K562 (cell line): ENCODE data around the gene MRPL28. TPM values are rescaled to one million over a fixed set of nuclear protein-coding genes. Genes with fewer than 3 reads are reported as not detected.

Experiments
- ATAC-seq: fragments of 200-7000 bp; cut with Tn5 transposase; 3 replicates; pipeline ENCODE4 v1.9.1; 2020; ENCODE audit warnings: moderate library complexity
- BruUV-seq: library from RNA; stranded (reverse); fragments of 400-500 nt; replicated peaks from 2 replicates; lab custom pipeline; 2021; lab: Mats Ljungman, UMichigan
- CTCF ChIA-PET: fragments of 300-600 bp; formaldehyde crosslinking; extraction: SDS; loops from one replicate; lab custom pipeline; 2021; ENCODE audit warnings: low intra/inter-chr PET ratio; lab: Yijun Ruan, JAX
- POLR2A ChIA-PET: fragments of 300-600, 350-650 bp; sonication (Branson Sonifier 250); formaldehyde crosslinking; extraction: SDS; loops from one replicate; lab custom pipeline; 2021; ENCODE audit warnings: antibody characterized with exemption, inconsistent platforms; lab: Yijun Ruan, JAX
- DNase-seq, 4 experiments: peaks; one replicate each; pipeline versions ENCODE4 v3.0.0 to v3.0.0-alpha.2; 2011 to 2018; ENCODE audit warnings: low spot score in 3 of 4, mixed read lengths in 3 of 4; ENCODE audit errors: extremely low read depth in 1 of 4
- FAIRE-seq: peaks from 2 replicates; lab custom pipeline; 2011; peaks lifted over from hg19 to GRCh38; lab: Jason Lieb, UNC
- H2AFZ ChIP-seq: 2 replicates; pipeline ENCODE4 v1.6.0; 2011; ENCODE audit warnings: low read depth, low read length, control low read depth, inconsistent platforms
- H3K27ac ChIP-seq: fragments of 200-600 bp; 3 replicates; pipeline ENCODE4 v1.8.0; 2011; ENCODE audit warnings: low read depth, mild to moderate bottlenecking, control low read depth, inconsistent platforms, low read length, moderate library complexity, mixed read lengths; ENCODE audit errors: extremely low read depth
- H3K27me3 ChIP-seq, 2 experiments: fragments of 300-600 bp in 1 of 2; 2 replicates in 1 of 2; 3 replicates in 1 of 2; pipeline versions ENCODE4 v1.6.0 to v1.8.0; 2011; ENCODE audit warnings: inconsistent platforms in 2 of 2, low read length in 2 of 2, mild to moderate bottlenecking in 1 of 2, mixed read lengths in 1 of 2, moderate library complexity in 1 of 2; ENCODE audit not compliant: control insufficient read depth in 2 of 2, insufficient read depth in 2 of 2
- H3K36me3 ChIP-seq: fragments of 300-600 bp; 3 replicates; pipeline ENCODE4 v1.8.0; 2011; ENCODE audit warnings: mild to moderate bottlenecking, low read length, inconsistent platforms; ENCODE audit not compliant: control insufficient read depth, insufficient read depth
- H3K4me1 ChIP-seq, 2 experiments: fragments of 200-600 bp in 1 of 2; replicated peaks in 1 of 2; 2 replicates in 1 of 2; 3 replicates in 1 of 2; pipeline versions ENCODE4 v1.5.1 to v1.8.0; 2011; ENCODE audit warnings: inconsistent platforms in 2 of 2, low read length in 2 of 2, mild to moderate bottlenecking in 1 of 2, mixed read lengths in 1 of 2, moderate library complexity in 1 of 2; ENCODE audit not compliant: control insufficient read depth in 2 of 2, insufficient read depth in 2 of 2
- H3K4me2 ChIP-seq: 2 replicates; pipeline ENCODE4 v1.6.1; 2011; ENCODE audit warnings: low read length, control low read depth, inconsistent platforms, mixed read lengths; ENCODE audit not compliant: insufficient read depth
- H3K4me3 ChIP-seq: fragments of 200-600 bp; sonication (generic), shearing (Covaris generic); 2 replicates; pipeline ENCODE4 v1.5.1; 2016; ENCODE audit warnings: control low read depth, inconsistent platforms
- H3K79me2 ChIP-seq: fragments of 200-600 bp; 3 replicates; pipeline ENCODE4 v1.8.0; 2011; ENCODE audit warnings: low read length, inconsistent platforms; ENCODE audit not compliant: control insufficient read depth, insufficient read depth
- H3K9ac ChIP-seq, 2 experiments: 2 replicates each; pipeline versions ENCODE4 v1.6.0 to v1.6.1; 2011; ENCODE audit warnings: low read depth in 2 of 2, low read length in 2 of 2, control low read depth in 1 of 2, inconsistent platforms in 1 of 2, mild to moderate bottlenecking in 1 of 2, mixed read lengths in 1 of 2; ENCODE audit not compliant: insufficient read depth in 1 of 2
- H3K9me1 ChIP-seq: one replicate; pipeline ENCODE4 v1.6.0; 2011; ENCODE audit warnings: inconsistent platforms, mild to moderate bottlenecking, low read length, moderate library complexity; ENCODE audit not compliant: control insufficient read depth, insufficient read depth
- H3K9me3 ChIP-seq: replicated peaks from 2 replicates; pipeline ENCODE4 v1.5.1; 2011; ENCODE audit warnings: low read depth, low read length, inconsistent platforms; ENCODE audit not compliant: control insufficient read depth, insufficient read depth
- H4K20me1 ChIP-seq: replicated peaks from 2 replicates; pipeline ENCODE4 v1.6.1; 2011; ENCODE audit warnings: low read length, inconsistent platforms, mixed read lengths; ENCODE audit not compliant: control insufficient read depth, insufficient read depth
- FOS ChIP-seq: IDR thresholded peaks from 3 replicates; pipeline ENCODE4 v1.6.1; 2011; ENCODE audit not compliant: insufficient read length; ENCODE audit errors: extremely low read depth
- GATAD2B ChIP-seq: fragments of 450-650 bp; IDR thresholded peaks from 2 replicates; pipeline ENCODE4 v1.6.1; 2017; ENCODE audit warnings: mild to moderate bottlenecking, borderline replicate concordance
- KDM1A ChIP-seq, 2 experiments: fragments of 450-650 bp; IDR thresholded peaks; 2 replicates each; pipeline ENCODE4 v1.6.1; 2016; ENCODE audit warnings: mild to moderate bottlenecking in 2 of 2
- SMAD3 ChIP-seq: fragments of 450-650 bp; formaldehyde crosslinking; conservative IDR thresholded peaks from 2 replicates; pipeline ENCODE4 v1.4.0; 2020; ENCODE audit warnings: mild to moderate bottlenecking
- TARDBP ChIP-seq: fragments of 450-650 bp; IDR thresholded peaks from 2 replicates; pipeline ENCODE4 v1.6.1; 2016
- THRA ChIP-seq: fragments of 450-650 bp; IDR thresholded peaks from 2 replicates; pipeline ENCODE4 v1.6.1; 2017; ENCODE audit warnings: mild to moderate bottlenecking, moderate library complexity
- USF1 ChIP-seq: sonication (generic); formaldehyde crosslinking; IDR thresholded peaks from 2 replicates; pipeline ENCODE4 v1.9.0; 2022; ENCODE audit warnings: mild to moderate bottlenecking, missing genetic modification reagents
- ZKSCAN8 ChIP-seq: fragments of 200-800 bp; sonication (Bioruptor generic); IDR thresholded peaks from 2 replicates; pipeline ENCODE4 v1.6.1; 2016; ENCODE audit warnings: missing genetic modification characterization, missing compliant biosample characterization
- ZNF407 ChIP-seq: fragments of 450-650 bp; IDR thresholded peaks from 2 replicates; pipeline ENCODE4 v1.6.1; 2016; ENCODE audit warnings: low read depth
- ZNF445 ChIP-seq: fragments of 250-450 bp; sonication (Bioruptor Pico); IDR thresholded peaks from 2 replicates; pipeline ENCODE4 v1.4.0; 2020; ENCODE audit warnings: low read depth, mild to moderate bottlenecking, moderate library complexity
- ZNF561 ChIP-seq: fragments of 450-650 bp; formaldehyde crosslinking; conservative IDR thresholded peaks from 2 replicates; pipeline ENCODE4 v1.4.0; 2020; ENCODE audit warnings: mild to moderate bottlenecking, moderate library complexity
- WGBS: fragments of 100-300 bp; shearing (Covaris generic); methylation state at CpG from one replicate; pipeline ENCODE4 v1.1.6; 2016; ENCODE audit warnings: low coverage, mixed read lengths; ENCODE audit not compliant: insufficient coverage; ENCODE audit errors: missing lambda C conversion rate; 5-methylcytosine and 5-hydroxymethylcytosine counted together
- in situ Hi-C: fragments of 300-500 bp; cut with MboI; formaldehyde crosslinking; loops from 4 replicates; pipeline ENCODE4 v1.15.0; 2018; ENCODE audit warnings: inconsistent platforms, mixed read lengths
- intact Hi-C: fragments of 100-400 bp; cut with micrococcal nuclease; formaldehyde crosslinking; loops from 2 replicates; pipeline ENCODE4 v1.14.2; 2022
- polyA plus RNA-seq, 8 experiments: library from polyadenylated mRNA; depleted of rRNA in 4 of 8; stranded (reverse) in 5 of 8; unstranded in 3 of 8; fragments of >200 nt; fragmentation: Nextera tagmentation in 2 of 8; fragmentation: Illumina TruSeq in 1 of 8; extraction: Ambion mirVana in 2 of 8; extraction: Trizol in 1 of 8; gene quantifications; 2 replicates each; pipeline versions ENCODE4 v1.2.1 to v1.2.3, GENCODE V29; 2011 to 2014; ENCODE audit warnings: inconsistent platforms in 1 of 8, missing spikeins in 1 of 8
- total RNA-seq, 7 experiments: library from RNA; depleted of rRNA in 6 of 7; stranded (reverse); fragments of >200 nt in 6 of 7; fragmentation: Illumina TruSeq in 2 of 7; extraction: Trizol in 2 of 7; gene quantifications; 2 replicates each; pipeline versions ENCODE4 v1.2.1 to v1.2.3, GENCODE V29; 2011 to 2021; ENCODE audit warnings: low replicate concordance in 1 of 7

MRPL28 gene
- total and polyA plus RNA-seq, 9 of the 15 experiments (the other 6 are each of a cell fraction or from before 2014, with no cell fraction given), result 2.5 to 323 (median 175) TPM

DNA sequence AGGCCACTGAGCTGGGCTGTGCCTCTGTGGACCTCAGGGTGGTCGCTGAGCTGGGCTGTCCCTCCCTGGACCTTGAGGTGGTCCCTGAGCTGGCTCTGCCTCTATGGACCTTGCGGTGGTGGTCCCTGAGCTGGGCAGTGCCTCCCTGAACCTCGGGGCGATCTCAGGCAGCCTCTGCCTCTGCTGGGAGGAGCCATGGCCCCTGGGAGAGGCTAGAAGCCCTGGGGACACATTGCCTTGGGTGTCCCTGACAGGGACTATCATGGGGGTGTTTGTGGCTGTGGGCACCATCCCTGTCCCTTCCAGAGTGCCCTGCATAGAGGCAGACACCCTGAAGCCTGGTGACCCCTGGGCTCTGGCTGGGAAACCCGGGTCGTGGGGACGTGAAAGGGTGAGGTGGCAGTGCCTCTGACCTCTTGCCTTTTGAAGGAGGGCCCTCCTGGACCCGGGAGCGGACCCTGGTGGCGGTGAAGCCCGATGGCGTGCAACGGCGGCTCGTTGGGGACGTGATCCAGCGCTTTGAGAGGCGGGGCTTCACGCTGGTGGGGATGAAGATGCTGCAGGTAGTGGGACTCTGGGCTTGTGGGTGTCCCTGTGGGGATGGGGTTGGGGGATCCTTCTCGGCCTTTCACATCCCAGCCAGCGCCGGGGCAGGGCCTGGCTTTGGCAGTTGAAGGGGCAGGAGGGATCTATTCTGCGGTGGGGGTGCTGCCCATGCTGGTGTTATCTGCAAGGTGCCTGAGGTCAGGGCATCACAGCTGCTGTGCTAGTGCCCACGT, 28.4 kb upstream of the MRPL28 start:
- in situ Hi-C loops (loop anchor here (10.0 kb wide), 1 partner anchor 276 kb away; the partner anchor contains the start of gene RHBDL1), intact Hi-C loops (loop anchor here (5.0 to 10.0 kb wide), 3 partner anchors 86 to 284 kb away; partner anchors contain the start of genes JMJD8, RHOT2 and STUB1)
- ChIA-PET POLR2A (interaction anchor here (0.5 to 1.5 kb wide), 5 partner anchors 10 to 97 kb away, joined by 3 to 5 read pairs (median 4); partner anchors contain the start of gene RAB11FIP3), CTCF (interaction anchor here (0.6 to 0.7 kb wide), 2 partner anchors 28 to 265 kb away, joined by 3 read pairs; no protein-coding TSS in a partner anchor)
- Histone ChIP-seq H3K36me3 (peaks cover 24% of the 10 kb centered on the region), H3K4me1 (peaks cover 29 to 66% of the 10 kb centered on the region in 2 experiments), H3K79me2 (peaks cover 65% of the 10 kb centered on the region), H3K27me3 (no peaks in the 10 kb centered on the region), H3K27ac (peak overlapping the region; percentile 79), H3K4me3 (peak overlapping the region; percentile 70), H3K9me3 (no peaks in the 10 kb centered on the region), H4K20me1 (no peaks in the 10 kb centered on the region), H3K9me1 (no peaks in the 10 kb centered on the region), H3K4me2 (peak overlapping the region; percentile 86), H3K9ac (peak overlapping the region; percentile 60 to 95), H2AFZ (no peak overlapping the region)
- peak; percentile 4; the same call in 1 of the 3 replicates for ATAC-seq
- DNase-seq, result peak in 1 of 4 experiments; percentile 68
- BruUV-seq, result no TSS peak
- WGBS, result 41% methylated on average over 23 of the region's 24 CpGs
- FAIRE-seq, result peak; percentile 60
- TF ChIP-seq ZKSCAN8 (CRISPR knock-in tag) (no peak), KDM1A (IDR thresholded peaks at IDR 0.05) (peak in 1 of 2 experiments; percentile 27; a peak in 1 of 4 replicates), ZNF445 (CRISPR knock-in tag) (no peak), USF1 (0 out of 2 replicates have a peak, but pooled peaks have one; percentile 23), TARDBP (no peak), SMAD3 (no peak), FOS (no peak), ZNF561 (CRISPR knock-in tag) (no peak), GATAD2B (no peak), THRA (no peak), ZNF407 (peak; percentile 87)
